HG03378 (cell line): ENCODE results near the gene RECK.
A peak's percentile ranks its signal among the peaks of the same experiment; 100 is the strongest.

Experiments
- ATAC-seq: cut with Tn5 transposase; IDR thresholded peaks from one replicate; pipeline ENCODE4 v1.9.1; 2021; ENCODE audit warnings: mild to moderate bottlenecking, moderate library complexity; ENCODE audit not compliant: unreplicated experiment

RECK gene

GRCh38 chr9:36136894-36137391 lies 100.2 kb downstream of the RECK start:
- peak; percentile 26 for ATAC-seq

DNA sequence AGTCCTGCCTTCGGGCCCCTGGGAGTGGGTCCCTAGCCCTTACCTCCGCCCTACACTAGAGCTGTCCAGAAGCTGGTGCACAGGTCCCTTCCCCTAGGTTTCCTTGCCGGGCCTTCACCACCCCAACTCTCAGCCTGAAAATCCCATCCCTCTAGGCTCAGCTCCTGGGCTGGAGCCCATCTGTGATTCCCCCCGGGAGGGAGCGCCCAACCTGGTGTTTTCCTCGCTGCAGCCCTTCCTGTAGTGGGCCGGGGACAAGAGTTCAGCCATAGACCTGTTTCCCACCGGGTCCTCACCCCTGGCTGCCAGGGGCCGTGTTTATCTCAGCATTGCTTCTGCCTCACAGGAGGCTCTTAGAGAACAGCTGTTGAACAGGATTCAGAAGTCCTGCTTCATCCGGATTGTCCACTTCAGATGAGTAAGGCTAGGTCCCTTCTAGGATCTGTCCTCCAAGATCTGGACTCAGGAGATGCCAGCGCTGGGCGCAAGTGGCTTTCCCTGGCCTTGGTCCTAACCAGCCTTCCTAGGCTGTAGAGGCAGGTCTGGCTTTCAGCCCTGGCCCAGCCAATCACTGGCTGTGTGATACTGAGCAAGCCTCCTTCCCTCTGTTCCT lies 100.8 kb downstream of the RECK start:
- no peak for ATAC-seq

- ATAC-seq = no peak
Measured at GRCh38 chr9:36138496-36138895, 101.8 kb downstream of the RECK start.

DNA sequence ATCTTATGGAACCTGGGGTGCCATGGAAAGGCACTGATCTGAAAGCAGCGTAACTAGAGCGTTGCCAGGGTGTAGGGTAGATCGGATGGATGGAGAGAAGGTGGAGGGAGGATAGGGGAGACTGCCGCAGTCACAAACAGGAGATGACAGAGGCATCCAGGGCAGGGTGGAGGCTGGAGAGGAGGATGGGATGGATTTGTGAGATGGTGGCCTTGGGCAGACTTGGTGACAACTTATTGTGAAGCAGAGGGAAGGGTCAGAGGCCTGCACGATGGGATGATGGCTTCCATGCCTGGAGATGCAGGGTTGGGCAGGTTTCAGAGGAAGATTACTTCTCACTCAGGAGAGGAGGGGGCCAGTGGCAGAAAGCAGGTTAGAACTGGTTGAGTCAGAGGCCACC lies 102.2 kb downstream of the RECK start:
- ATAC-seq = no peak

- ATAC-seq = no peak
Measured at GRCh38 chr9:36140086-36141084, 103.7 kb downstream of the RECK start.

DNA sequence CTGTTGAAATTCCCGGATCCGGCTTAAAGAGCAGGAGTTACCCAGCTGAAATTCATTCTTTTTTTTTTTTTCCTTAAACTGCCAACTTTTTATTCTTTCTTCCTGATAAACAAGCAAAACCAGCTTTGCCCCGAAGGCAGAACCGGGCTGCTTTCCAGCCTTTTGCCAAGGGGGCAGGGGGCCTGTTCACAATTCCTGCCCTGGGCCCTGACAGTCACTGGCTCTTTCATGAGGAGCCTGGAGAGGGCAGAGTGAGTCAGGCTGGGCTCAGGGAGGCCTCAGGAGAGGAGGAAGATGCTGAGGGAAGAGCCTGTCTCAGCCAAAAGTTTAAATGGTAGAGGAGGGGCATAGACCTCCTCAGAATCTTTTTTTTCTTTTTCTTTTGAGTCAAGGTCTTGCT lies 104.6 kb downstream of the RECK start:
- no peak for ATAC-seq

- no peak for ATAC-seq
Measured at GRCh38 chr9:36141761-36142160, 105.0 kb downstream of the RECK start.

DNA sequence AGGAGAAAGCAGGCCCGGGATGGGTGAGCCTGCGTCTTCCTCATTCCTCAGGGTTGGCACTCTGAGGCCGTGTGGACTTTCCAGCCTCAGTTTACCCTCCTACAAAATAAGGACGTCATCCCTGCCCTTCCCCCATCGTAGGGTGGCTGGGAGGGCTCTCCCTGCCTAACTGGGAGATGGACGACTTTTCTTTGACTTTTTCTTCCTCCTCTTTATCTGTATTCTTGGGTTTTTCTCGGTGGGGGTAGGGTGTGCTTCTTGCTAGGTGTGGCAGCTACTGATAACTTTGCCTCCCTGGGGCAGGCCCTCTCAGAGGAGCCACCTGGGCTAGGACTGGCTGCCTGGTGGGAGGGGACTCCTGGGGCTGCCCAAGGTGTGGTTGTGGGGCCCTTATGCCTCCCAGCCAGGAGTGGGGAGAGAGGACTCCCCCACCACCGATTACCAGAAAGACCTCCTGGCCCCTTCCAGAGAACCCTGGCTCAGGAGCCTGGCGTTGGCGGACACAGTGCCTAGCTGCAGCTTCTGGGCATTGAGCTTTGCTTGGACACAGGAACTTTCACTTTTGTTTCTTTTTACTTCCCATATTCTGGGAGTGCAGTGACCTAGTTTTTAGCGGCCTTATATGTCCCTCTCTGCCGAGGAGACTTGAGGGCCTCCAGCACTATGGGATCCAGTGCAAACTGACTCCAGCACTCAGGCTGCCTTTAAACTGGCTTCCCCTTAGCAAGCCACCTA lies 106.0 kb downstream of the RECK start:
- no peak for ATAC-seq

GRCh38 chr9:36143245-36143641 lies 106.5 kb downstream of the RECK start:
- no peak for ATAC-seq

GRCh38 chr9:36144309-36145232 lies 107.9 kb downstream of the RECK start:
- no peak for ATAC-seq

DNA sequence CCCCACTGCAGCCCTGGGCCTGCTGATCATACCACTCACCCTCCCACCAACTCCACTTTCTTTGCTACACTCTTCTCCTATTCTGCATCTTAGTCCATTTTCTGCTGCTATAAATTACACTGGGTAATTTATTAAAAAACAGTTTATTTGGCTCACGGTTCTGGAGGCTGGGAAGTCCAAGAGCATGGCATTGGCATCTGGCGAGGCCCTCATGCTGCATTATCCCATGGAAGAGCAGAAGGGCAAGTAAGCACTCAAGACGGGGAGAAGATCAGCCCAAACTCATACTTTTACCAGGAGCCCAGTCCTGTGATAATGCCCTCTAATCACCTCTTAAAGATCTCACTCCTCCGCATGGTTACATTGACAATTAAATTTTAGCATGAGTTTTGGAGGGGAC lies 109.3 kb downstream of the RECK start:
- no peak for ATAC-seq

DNA sequence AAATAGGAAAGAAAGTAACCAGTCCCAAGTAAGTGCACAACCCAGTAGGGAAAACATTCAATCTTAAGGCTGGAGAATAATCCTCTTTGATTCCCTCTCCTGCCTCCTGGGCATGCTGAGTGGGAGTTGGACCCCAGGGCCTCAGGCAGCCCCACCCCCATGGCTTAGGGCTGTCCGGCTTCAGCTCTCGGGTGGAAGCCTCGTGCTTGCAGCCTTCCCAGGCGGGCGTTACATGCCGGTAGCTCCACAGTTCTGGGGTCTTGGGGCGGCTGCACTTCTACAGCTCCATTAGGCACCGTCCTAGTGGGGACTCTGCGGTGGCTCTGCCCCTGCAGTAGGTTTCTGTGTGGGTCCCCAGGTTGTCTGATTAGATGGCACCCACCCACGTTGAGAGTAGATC lies 109.9 kb downstream of the RECK start:
- ATAC-seq = no peak

GRCh38 chr9:36147441-36148175 lies 110.9 kb downstream of the RECK start:
- no peak for ATAC-seq

DNA sequence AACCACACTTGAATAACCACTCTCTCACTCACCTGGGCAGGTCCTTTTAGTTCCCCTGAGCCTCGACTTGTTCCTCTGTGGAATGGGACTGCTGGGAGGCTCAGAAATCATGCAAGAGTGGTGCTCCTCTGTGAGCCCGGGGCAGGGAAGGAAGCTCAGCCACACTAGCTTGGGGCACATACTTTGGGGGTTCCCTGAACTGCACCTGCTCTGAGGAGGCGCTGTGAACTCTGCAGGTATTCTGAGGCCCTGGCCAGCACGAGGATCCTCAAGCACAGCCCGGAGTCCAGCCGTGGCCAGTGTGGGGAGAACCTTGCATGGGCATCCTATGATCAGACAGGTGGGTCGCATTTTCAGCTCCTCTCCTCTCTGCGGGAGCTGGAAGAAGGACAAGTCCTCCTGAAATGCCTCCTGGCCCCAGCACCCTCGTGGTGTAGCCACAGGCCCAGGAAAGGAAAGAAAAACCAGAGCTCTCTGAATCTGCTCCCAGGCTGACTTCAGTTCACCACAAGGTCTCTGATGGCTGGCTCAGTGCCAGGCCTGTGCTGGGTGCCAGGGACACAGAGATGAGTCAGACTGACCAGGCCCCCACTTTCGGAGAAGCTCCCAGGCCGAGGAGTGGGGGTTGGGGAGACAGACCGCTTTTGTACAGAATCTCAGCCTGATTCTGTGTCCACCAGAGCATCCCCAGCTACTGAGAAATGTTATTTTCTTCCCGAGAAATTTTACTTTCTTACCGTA lies 111.8 kb downstream of the RECK start:
- ATAC-seq = peak; percentile 44

DNA sequence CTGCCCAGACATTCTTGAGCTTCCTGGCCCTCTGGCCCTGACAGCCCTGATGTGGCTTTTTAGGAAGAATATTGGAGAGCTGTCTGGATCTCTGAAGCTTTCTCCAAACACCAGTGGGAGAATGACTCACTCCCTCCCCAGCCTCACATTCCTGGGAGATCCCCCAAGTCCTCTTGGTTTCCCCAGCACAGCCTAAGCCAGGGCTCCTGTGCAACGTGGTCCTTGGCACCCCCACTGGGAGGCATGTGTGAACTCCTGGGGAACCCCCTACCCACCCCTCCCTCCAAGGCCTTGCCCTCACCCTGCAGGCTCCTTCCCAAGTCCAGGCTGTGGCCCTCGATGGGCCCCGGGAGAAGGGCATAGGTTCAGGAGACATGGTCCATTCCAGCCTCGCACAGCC lies 112.5 kb downstream of the RECK start:
- no peak for ATAC-seq

DNA sequence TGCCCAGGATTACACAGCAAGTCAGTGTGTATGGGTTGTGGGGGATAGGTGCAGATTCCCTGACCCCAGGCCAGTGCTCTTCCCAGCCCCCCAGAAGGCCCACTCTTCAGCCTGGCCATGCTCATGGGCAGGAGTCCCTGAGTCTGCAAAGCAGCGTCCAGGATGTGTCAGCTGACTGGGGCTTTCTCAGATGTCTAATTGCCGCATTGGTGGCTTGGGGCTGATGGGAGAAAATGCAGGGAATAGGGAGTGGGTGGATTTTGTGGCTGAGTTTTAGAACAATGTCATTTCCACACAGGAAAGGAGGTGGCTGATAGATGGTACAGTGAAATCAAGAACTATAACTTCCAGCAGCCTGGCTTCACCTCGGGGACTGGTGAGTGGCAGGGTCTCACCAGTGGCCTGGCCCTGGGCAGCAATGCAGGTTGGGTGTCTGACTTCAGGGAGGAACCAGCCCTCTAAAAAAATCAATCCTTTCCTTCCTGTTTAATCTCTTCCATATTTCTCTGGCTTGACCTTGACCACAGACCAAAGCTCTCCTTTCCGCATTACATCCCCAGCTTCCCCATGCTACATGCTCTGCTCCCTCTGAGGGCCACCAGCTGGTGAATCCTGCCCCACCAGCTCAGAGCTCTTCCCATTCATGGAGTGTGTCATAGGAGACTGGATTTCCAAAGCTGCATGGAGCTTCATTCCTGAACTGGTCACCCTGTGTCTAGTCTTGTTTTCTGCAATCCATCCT lies 114.0 kb downstream of the RECK start:
- ATAC-seq = no peak

- peak; percentile 75 for ATAC-seq
Measured at GRCh38 chr9:36151316-36152210, 114.8 kb downstream of the RECK start.
